Measurements from ENCODE around the gene SORBS1. TPM values are rescaled to one million over a fixed set of nuclear protein-coding genes. Genes with fewer than 3 reads are reported as not detected.

Gene SORBS1
- total RNA-seq, 1 donor from 2014 or later, result 116 TPM

DNA sequence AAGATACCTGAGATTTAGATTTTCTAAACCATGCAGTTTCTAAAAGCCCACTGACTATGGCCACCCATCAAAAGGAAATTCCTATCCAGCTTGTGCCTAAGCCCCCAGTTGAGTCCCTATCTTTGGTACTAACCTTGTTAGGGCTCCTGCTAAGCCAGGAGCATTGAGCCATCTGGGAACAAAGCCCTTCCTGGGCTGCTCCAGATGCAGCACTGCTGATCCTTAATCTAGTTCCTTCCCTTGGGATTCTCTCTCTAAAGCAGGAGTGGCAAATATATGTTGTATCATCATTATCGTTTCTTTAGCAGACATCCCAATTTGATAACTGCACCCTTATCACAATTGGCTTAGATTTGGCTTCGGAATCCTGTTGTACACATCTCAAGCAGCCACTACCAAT, 245.7 kb downstream of the SORBS1 start:
- intact Hi-C loops (cut with DNase I), result no loop called here
- TF ChIP-seq POLR2A (IDR thresholded peaks at IDR 0.05) (no peak), POLR2AphosphoS5 (IDR thresholded peaks at IDR 0.05; ENCODE audit: insufficient read depth in 1 of 2, low read depth in 1 of 2) (no peak)
- TF ChIP-seq, protein P1, sequence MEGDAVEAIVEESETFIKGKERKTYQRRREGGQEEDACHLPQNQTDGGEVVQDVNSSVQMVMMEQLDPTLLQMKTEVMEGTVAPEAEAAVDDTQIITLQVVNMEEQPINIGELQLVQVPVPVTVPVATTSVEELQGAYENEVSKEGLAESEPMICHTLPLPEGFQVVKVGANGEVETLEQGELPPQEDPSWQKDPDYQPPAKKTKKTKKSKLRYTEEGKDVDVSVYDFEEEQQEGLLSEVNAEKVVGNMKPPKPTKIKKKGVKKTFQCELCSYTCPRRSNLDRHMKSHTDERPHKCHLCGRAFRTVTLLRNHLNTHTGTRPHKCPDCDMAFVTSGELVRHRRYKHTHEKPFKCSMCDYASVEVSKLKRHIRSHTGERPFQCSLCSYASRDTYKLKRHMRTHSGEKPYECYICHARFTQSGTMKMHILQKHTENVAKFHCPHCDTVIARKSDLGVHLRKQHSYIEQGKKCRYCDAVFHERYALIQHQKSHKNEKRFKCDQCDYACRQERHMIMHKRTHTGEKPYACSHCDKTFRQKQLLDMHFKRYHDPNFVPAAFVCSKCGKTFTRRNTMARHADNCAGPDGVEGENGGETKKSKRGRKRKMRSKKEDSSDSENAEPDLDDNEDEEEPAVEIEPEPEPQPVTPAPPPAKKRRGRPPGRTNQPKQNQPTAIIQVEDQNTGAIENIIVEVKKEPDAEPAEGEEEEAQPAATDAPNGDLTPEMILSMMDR (IDR thresholded peaks at IDR 0.05), result no peak
- Histone ChIP-seq H3K4me3 (no peak overlapping the region), H3K27ac (no peak overlapping the region), H3K36me3 (peaks cover 0 to 3% of the 10 kb centered on the region in 2 donors), H3K9me3 (no peaks in the 10 kb centered on the region), H3K27me3 (no peaks in the 10 kb centered on the region), H3K4me1 (peaks cover 13% of the 10 kb centered on the region)
- DNase-seq (ENCODE audit: extremely low spot score in 2 of 2), result no peak

DNA sequence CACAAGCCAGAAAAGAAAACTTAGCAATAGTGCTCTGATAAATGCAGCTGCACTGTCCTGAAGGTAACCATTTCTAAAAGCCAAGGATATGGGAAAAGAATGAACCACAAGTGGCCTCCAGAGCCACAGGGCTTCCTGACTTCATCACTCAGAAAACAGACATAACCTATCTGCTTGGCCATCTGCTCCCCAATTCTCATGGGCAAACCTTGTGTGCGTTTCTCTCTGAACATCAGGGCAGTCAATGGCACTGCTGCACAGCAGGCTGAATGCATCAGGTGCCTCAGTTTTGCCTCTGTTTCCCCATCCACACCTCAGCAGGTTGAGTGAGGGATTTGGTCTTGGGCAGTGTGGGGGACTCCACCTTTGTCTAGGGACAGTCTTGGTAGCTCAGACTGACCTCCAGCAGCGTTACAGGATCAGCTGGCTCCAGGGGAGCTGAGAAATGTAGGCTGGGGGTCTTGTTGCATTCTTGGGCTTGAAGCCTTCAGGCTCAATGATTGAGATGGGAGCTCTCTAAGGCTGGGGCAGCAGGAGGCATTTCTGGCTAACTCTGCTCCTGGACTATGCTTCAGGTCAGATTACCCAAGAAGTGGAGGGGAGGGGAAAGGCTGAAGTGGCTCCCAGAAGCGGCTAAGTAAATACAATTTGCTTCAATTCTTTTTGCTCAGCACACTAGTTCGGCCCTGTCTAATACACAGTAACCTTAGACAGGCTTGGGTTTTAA, 246.8 kb downstream of the SORBS1 start:
- H3K36me3 ChIP-seq, result peaks cover 0 to 3% of the 10 kb centered on the region in 2 donors
- H3K9me3 ChIP-seq, result no peaks in the 10 kb centered on the region
- H3K4me1 ChIP-seq, result peaks cover 16% of the 10 kb centered on the region
- no peak overlapping the region for H3K4me3 ChIP-seq
- intact Hi-C loops (cut with DNase I), result no loop called here
- H3K27me3 ChIP-seq, result no peaks in the 10 kb centered on the region
- TF ChIP-seq POLR2A (IDR thresholded peaks at IDR 0.05) (no peak), POLR2AphosphoS5 (IDR thresholded peaks at IDR 0.05; ENCODE audit: insufficient read depth in 1 of 2, low read depth in 1 of 2) (no peak)
- TF ChIP-seq, protein P1 (IDR thresholded peaks at IDR 0.05), result no peak
- H3K27ac ChIP-seq, result no peak overlapping the region
- DNase-seq (ENCODE audit: extremely low spot score in 2 of 2), result no peak

DNA sequence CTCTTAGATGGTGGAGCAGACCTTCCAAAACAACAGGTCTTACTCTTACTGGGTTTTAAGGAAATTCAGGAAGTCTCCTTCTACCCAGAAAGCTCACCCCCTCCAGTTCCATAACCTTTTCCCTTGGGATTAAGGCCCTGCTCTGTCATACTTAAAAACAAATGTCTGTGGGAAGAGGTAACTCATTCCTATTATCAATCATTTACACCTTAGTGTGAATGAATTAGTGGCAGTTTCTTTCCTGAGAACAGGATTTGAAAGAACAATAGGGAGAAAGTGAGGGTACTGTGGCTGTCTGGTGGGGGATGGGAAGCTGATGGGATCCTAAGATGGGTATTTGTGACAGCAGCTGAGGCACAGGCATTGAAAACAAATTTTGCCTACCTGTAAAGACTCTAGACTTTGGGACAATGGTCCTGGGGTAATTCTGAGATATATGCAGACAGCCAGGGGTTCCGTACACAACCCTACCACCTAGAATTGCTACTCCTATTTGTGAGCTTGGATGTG, 248.1 kb downstream of the SORBS1 start:
- Histone ChIP-seq H3K4me3 (no peak overlapping the region), H3K27ac (no peak overlapping the region), H3K36me3 (peaks cover 0 to 3% of the 10 kb centered on the region in 2 donors), H3K27me3 (no peaks in the 10 kb centered on the region), H3K4me1 (peaks cover 24% of the 10 kb centered on the region), H3K9me3 (no peaks in the 10 kb centered on the region)
- no peak for DNase-seq (ENCODE audit: extremely low spot score in 2 of 2)
- intact Hi-C loops (cut with DNase I), result no loop called here
- TF ChIP-seq POLR2AphosphoS5 (IDR thresholded peaks at IDR 0.05; ENCODE audit: insufficient read depth in 1 of 2, low read depth in 1 of 2) (no peak), POLR2A (IDR thresholded peaks at IDR 0.05) (no peak)
- TF ChIP-seq, protein P1 (IDR thresholded peaks at IDR 0.05), result no peak

DNA sequence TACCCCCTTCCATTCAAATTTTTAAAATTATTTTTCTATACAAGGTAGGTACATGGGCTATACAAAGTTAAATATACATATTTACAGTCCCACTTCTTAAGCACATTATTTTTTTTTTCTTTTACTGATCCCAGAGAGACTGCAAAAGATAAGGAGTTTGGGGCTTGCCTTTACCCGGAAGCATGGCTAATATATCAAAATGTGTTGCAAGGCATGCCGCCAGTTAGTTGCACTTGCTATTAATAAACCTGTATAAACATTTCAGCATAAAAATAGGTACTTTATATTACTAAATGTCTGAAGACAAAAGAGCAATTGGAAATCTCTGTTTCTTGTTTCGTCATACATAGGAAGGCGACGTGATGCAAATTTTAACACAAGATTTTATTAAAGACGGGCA, 248.9 kb downstream of the SORBS1 start:
- Histone ChIP-seq H3K4me1 (peaks cover 29% of the 10 kb centered on the region), H3K4me3 (no peak overlapping the region), H3K36me3 (peaks cover 0 to 3% of the 10 kb centered on the region in 2 donors), H3K27me3 (no peaks in the 10 kb centered on the region), H3K9me3 (no peaks in the 10 kb centered on the region), H3K27ac (no peak overlapping the region)
- intact Hi-C loops (cut with DNase I), result no loop called here
- DNase-seq (ENCODE audit: extremely low spot score in 2 of 2), result no peak
- TF ChIP-seq, protein P1 (IDR thresholded peaks at IDR 0.05), result no peak
- TF ChIP-seq POLR2A (IDR thresholded peaks at IDR 0.05), result no peak
- no peak for TF ChIP-seq POLR2AphosphoS5 (IDR thresholded peaks at IDR 0.05; ENCODE audit: insufficient read depth in 1 of 2, low read depth in 1 of 2)

DNA sequence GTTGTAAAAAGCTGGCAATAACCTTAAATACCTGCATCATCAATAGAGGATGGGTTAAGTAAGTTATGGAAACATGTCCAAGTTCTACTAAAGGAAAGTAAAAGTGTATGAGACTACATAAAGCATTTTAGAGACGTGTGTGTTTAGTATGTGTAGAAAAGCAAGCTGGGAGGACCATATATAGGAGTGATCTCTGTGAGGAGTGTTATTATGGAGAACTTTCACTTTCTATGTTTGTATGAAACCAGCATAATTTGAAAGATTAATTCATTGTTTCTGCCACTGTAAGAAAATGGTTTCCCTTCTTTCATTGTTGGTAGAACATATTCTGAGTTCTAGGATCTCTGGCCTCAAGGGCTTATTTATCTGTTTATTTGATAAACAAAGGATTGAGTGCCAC, 251.2 kb downstream of the SORBS1 start:
- H3K4me1 ChIP-seq, result peaks cover 29% of the 10 kb centered on the region

More for the DNA sequence above, 251.2 kb downstream of the SORBS1 start:
- Histone ChIP-seq H3K4me3 (no peak overlapping the region), H3K27me3 (no peaks in the 10 kb centered on the region), H3K36me3 (peaks cover 0 to 3% of the 10 kb centered on the region in 2 donors), H3K27ac (peak overlapping the region; percentile 53), H3K9me3 (no peaks in the 10 kb centered on the region)
- TF ChIP-seq POLR2AphosphoS5 (IDR thresholded peaks at IDR 0.05; ENCODE audit: insufficient read depth in 1 of 2, low read depth in 1 of 2), result no peak
- TF ChIP-seq POLR2A (IDR thresholded peaks at IDR 0.05), result no peak
- TF ChIP-seq, protein P1 (IDR thresholded peaks at IDR 0.05), result no peak
- DNase-seq (ENCODE audit: extremely low spot score in 2 of 2), result no peak
- intact Hi-C loops (cut with DNase I), result no loop called here
